Measurements from ENCODE around the gene ALCAM. TPM values are rescaled to one million over a fixed set of nuclear protein-coding genes. Genes with fewer than 3 reads are reported as not detected.

Gene ALCAM
- polyA plus RNA-seq, 1 of the 3 experiments (the other 2 are of a cell fraction): 58.3 TPM

DNA sequence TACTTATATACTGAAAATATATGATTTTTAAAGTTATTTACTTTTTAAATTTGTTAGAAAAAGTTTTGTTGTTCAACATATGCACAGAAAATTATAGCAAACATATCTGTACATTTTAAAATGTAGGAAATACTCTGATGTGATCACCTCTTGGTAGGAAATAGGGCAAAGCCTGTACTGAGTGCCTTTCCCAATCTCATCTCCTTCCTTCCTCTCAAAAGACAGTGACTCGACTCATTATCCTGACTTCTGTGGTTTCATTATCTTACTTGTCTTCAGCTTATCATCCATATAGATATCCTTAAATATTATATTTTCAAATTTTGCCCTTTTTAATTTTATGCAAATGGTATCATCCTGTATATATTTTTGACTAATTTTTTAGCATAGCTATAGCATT, 18.4 kb upstream of the ALCAM start (continued):
- TF ChIP-seq, protein P1, sequence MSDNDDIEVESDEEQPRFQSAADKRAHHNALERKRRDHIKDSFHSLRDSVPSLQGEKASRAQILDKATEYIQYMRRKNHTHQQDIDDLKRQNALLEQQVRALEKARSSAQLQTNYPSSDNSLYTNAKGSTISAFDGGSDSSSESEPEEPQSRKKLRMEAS (IDR thresholded peaks at IDR 0.05; ENCODE audit: low read depth): no peak

DNA sequence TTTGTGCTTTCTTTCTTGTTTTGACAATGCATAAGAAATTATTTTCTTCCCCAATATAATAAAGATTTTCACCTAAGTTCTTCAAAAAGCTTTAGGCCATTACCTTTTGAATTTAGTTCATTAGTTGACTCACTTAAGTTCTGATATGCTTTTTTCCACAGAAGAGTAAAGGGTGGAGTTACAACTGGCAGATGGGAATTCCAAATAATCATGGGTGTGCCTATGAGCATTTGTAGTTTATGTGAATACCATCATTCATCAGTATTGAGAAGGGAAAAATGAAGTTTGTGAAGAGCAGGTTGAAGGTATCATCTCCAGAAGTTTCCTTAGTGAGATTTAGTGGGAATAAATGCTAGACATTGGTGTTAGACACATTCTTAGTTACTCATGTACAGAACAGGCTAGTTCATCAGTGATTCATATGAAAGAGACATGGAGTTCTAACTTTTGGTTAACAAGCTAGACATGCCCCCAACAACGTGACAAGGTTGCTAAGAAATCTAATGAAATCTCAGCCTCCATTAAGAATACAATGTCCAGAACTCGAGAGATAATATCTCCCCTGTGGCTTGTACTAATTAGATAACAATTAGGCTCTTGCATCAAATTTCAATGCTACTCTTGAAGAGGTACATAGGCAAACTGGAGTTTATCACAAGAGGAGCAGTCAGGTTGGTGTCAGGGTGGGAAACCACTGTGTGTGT, 16.9 kb upstream of the ALCAM start:
- Histone ChIP-seq H3K27ac (ENCODE audit: low read depth in 2 of 2, low read length in 1 of 2) (peak overlapping the region in 1 of 2 experiments; percentile 80; a peak in 2 of 4 replicates), H4K20me1 (ENCODE audit: insufficient read depth) (no peaks in the 10 kb centered on the region), H3K4me3 (ENCODE audit: low read depth in 2 of 2, low read length in 1 of 2) (no peak overlapping the region), H2AFZ (ENCODE audit: low read depth) (no peak overlapping the region), H3K9ac (no peak overlapping the region), H3K9me2 (no peaks in the 10 kb centered on the region), H3K36me3 (replicated peaks in 1 of 2; ENCODE audit: control insufficient read depth in 1 of 2, insufficient read depth in 2 of 2, low read length in 1 of 2) (no peaks in the 10 kb centered on the region), H3F3A (replicated peaks; ENCODE audit: insufficient read depth) (no peaks in the 10 kb centered on the region), H3K4me2 (no peak overlapping the region), H3K27me3 (ENCODE audit: insufficient read depth) (no peaks in the 10 kb centered on the region), H3K79me2 (ENCODE audit: insufficient read depth) (no peaks in the 10 kb centered on the region), H3K4me1 (ENCODE audit: control insufficient read depth in 1 of 2, insufficient read depth in 2 of 2, low read depth in 1 of 2, low read length in 1 of 2) (peaks cover 6 to 9% of the 10 kb centered on the region in 2 experiments; a peak in 3 of 4 replicates), H3K9me3 (no peaks in the 10 kb centered on the region)
- peak; percentile 39 for DNase-seq
- CTCF ChIA-PET: no interaction called here
- POLR2A ChIA-PET: no interaction called here
- TF ChIP-seq, protein P2, sequence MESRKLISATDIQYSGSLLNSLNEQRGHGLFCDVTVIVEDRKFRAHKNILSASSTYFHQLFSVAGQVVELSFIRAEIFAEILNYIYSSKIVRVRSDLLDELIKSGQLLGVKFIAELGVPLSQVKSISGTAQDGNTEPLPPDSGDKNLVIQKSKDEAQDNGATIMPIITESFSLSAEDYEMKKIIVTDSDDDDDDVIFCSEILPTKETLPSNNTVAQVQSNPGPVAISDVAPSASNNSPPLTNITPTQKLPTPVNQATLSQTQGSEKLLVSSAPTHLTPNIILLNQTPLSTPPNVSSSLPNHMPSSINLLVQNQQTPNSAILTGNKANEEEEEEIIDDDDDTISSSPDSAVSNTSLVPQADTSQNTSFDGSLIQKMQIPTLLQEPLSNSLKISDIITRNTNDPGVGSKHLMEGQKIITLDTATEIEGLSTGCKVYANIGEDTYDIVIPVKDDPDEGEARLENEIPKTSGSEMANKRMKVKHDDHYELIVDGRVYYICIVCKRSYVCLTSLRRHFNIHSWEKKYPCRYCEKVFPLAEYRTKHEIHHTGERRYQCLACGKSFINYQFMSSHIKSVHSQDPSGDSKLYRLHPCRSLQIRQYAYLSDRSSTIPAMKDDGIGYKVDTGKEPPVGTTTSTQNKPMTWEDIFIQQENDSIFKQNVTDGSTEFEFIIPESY (IDR thresholded peaks at IDR 0.05; ENCODE audit: borderline replicate concordance, low read depth): no peak
- TF ChIP-seq NFIC (IDR thresholded peaks at IDR 0.05; ENCODE audit: borderline replicate concordance) (no peak), EP300 (IDR thresholded peaks at IDR 0.05; ENCODE audit: borderline replicate concordance in 1 of 2, low read depth in 1 of 2, low read length in 1 of 2) (peak in 1 of 2 experiments; percentile 82; a peak in 1 of 4 replicates), TAF1 (IDR thresholded peaks at IDR 0.05; ENCODE audit: borderline replicate concordance, low read depth, low read length) (no peak), RCOR1 (IDR thresholded peaks at IDR 0.05; ENCODE audit: low read length) (no peak), SIN3A (IDR thresholded peaks at IDR 0.05; ENCODE audit: borderline replicate concordance, low read depth, low read length) (no peak), GATA2 (CRISPR knock-in tag; IDR thresholded peaks at IDR 0.05) (peak; percentile 77), CHD2 (IDR thresholded peaks at IDR 0.05; ENCODE audit: low read length, partially characterized antibody) (peak; percentile 20), YY1 (IDR thresholded peaks at IDR 0.05; ENCODE audit: low read depth) (no peak), JUND (IDR thresholded peaks at IDR 0.05) (no peak), POLR2AphosphoS5 (IDR thresholded peaks at IDR 0.05; ENCODE audit: low read depth, low read length) (no peak; the same call in 1 of the 2 replicates), FOXM1 (IDR thresholded peaks at IDR 0.05; ENCODE audit: low read depth) (no peak), TEAD4 (IDR thresholded peaks at IDR 0.05; ENCODE audit: borderline replicate concordance, insufficient read depth) (peak; percentile 21; the same call in 1 of the 2 replicates), MXI1 (IDR thresholded peaks at IDR 0.05; ENCODE audit: low read depth, low read length) (no peak), TCF12 (IDR thresholded peaks at IDR 0.05) (peak; percentile 54)
- TF ChIP-seq, protein P3, sequence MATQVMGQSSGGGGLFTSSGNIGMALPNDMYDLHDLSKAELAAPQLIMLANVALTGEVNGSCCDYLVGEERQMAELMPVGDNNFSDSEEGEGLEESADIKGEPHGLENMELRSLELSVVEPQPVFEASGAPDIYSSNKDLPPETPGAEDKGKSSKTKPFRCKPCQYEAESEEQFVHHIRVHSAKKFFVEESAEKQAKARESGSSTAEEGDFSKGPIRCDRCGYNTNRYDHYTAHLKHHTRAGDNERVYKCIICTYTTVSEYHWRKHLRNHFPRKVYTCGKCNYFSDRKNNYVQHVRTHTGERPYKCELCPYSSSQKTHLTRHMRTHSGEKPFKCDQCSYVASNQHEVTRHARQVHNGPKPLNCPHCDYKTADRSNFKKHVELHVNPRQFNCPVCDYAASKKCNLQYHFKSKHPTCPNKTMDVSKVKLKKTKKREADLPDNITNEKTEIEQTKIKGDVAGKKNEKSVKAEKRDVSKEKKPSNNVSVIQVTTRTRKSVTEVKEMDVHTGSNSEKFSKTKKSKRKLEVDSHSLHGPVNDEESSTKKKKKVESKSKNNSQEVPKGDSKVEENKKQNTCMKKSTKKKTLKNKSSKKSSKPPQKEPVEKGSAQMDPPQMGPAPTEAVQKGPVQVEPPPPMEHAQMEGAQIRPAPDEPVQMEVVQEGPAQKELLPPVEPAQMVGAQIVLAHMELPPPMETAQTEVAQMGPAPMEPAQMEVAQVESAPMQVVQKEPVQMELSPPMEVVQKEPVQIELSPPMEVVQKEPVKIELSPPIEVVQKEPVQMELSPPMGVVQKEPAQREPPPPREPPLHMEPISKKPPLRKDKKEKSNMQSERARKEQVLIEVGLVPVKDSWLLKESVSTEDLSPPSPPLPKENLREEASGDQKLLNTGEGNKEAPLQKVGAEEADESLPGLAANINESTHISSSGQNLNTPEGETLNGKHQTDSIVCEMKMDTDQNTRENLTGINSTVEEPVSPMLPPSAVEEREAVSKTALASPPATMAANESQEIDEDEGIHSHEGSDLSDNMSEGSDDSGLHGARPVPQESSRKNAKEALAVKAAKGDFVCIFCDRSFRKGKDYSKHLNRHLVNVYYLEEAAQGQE (IDR thresholded peaks at IDR 0.05; ENCODE audit: low read depth, low read length): no peak
- TF ChIP-seq, protein P4, sequence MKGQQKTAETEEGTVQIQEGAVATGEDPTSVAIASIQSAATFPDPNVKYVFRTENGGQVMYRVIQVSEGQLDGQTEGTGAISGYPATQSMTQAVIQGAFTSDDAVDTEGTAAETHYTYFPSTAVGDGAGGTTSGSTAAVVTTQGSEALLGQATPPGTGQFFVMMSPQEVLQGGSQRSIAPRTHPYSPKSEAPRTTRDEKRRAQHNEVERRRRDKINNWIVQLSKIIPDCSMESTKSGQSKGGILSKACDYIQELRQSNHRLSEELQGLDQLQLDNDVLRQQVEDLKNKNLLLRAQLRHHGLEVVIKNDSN (IDR thresholded peaks at IDR 0.05; ENCODE audit: borderline replicate concordance, low read depth): no peak
- TF ChIP-seq, protein P5, sequence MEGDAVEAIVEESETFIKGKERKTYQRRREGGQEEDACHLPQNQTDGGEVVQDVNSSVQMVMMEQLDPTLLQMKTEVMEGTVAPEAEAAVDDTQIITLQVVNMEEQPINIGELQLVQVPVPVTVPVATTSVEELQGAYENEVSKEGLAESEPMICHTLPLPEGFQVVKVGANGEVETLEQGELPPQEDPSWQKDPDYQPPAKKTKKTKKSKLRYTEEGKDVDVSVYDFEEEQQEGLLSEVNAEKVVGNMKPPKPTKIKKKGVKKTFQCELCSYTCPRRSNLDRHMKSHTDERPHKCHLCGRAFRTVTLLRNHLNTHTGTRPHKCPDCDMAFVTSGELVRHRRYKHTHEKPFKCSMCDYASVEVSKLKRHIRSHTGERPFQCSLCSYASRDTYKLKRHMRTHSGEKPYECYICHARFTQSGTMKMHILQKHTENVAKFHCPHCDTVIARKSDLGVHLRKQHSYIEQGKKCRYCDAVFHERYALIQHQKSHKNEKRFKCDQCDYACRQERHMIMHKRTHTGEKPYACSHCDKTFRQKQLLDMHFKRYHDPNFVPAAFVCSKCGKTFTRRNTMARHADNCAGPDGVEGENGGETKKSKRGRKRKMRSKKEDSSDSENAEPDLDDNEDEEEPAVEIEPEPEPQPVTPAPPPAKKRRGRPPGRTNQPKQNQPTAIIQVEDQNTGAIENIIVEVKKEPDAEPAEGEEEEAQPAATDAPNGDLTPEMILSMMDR (IDR thresholded peaks at IDR 0.05): no peak
- 15% methylated on average over 2 of the region's 2 CpGs for WGBS (ENCODE audit: low lambda C conversion rate)

All from SK-N-SH (cell line).